Mammary epithelial cell (primary cell): ENCODE measurements around the gene CLEC17A.

Experiments
- CTCF ChIP-seq, 2 donors: IDR thresholded peaks in 1 of 2; conservative IDR thresholded peaks in 1 of 2; 2 replicates each; pipeline ENCODE4 v1.5.1; 2011 to 2012; ENCODE audit warnings: inconsistent platforms in 2 of 2, low read length in 2 of 2, mild to moderate bottlenecking in 2 of 2, control low read depth in 1 of 2, low read depth in 1 of 2; ENCODE audit not compliant: insufficient read depth in 1 of 2; ENCODE audit errors: extremely low read depth in 1 of 2
- EZH2 ChIP-seq: IDR thresholded peaks from 2 replicates; pipeline ENCODE4 v1.6.1; 2012; ENCODE audit warnings: low read length, inconsistent platforms, borderline replicate concordance

- TF ChIP-seq CTCF (conservative IDR thresholded peaks at IDR 0.05 in 1 of 2, IDR thresholded peaks at IDR 0.05 in 1 of 2; ENCODE audit: extremely low read depth in 1 of 2, insufficient read depth in 1 of 2, low read depth in 1 of 2, low read length in 2 of 2) (no peak), EZH2 (no peak)
These were observed 4.9 kb upstream of the CLEC17A start for GRCh38 chr19:14577885-14578427.
